GM18861 (cell line): ENCODE data around the gene RELB.

ENCODE experiments used
- ATAC-seq: cut with Tn5 transposase; IDR thresholded peaks from one replicate; pipeline ENCODE4 v1.9.1; 2021; ENCODE audit not compliant: unreplicated experiment

The RELB gene

GRCh38 chr19:45056831-45057230, 55.6 kb downstream of the RELB start:
- ATAC-seq, result no peak

DNA sequence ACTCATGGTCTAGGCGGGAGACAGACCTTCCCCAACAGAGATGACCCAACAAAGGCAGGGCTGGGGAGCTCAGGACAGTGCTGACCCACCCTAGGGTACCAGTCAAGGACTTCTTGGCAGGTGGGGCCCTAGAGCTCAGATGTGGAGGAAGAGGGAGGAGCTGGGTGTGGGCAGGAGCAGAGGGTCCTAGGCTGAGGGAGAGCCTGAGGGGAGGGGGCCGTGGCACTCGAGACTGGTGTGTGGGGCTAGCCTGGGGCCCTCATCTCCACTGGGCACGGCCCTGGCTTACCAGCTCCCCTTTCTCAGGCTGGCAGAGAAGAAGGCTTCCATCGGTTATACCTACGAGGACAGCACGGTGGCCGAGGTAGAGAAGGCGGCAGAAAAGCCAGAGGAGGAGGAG, 56.2 kb downstream of the RELB start:
- ATAC-seq, result no peak

DNA sequence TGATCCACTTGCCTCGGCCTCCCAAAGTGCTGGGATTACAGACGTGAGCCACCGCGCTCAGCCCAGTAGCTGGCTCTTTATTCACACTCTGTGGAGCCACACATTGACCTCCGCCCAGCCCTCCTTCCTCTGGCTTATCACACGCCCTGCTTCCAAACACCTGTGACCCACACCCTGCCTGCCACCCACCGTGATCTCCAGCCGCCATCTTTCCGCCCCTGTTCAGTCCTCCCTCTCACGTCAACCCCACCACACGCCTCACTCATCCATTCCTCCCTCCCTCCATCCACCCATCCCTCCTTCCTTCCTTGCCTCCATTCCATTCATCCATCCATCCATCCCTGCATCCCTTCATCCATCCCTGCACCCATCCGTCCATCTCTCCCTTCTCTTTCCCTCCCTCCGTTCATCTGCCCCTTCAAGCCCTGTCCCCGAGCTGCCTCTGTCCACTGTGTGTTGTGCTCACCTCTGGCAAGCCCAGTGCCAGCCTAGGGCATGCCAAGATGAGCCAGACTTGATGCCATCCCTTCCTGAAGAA, 57.4 kb downstream of the RELB start:
- no peak for ATAC-seq

GRCh38 chr19:45059258-45059965, 58.1 kb downstream of the RELB start:
- no peak for ATAC-seq

DNA sequence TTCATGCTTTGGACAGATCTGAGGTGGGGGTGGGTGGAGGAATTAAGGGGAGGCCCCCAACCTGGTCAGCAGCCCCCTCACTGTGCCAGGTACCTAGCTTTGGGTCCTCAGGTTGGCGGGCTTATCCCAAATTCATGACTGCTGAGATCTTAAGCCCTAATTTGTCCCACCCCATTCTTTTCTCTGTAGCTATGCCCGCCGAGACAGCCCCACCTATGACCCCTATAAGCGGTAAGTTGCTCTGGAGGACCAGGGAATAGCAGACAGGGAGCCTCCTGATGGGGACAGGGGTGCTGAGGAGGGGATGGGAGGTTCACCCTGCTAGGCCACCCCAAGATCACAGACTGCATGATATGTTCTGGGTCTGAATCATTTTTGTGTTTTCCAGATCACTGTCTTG, 60.7 kb downstream of the RELB start:
- no peak for ATAC-seq

GRCh38 chr19:45063851-45064801, 62.9 kb downstream of the RELB start:
- ATAC-seq, result no peak

DNA sequence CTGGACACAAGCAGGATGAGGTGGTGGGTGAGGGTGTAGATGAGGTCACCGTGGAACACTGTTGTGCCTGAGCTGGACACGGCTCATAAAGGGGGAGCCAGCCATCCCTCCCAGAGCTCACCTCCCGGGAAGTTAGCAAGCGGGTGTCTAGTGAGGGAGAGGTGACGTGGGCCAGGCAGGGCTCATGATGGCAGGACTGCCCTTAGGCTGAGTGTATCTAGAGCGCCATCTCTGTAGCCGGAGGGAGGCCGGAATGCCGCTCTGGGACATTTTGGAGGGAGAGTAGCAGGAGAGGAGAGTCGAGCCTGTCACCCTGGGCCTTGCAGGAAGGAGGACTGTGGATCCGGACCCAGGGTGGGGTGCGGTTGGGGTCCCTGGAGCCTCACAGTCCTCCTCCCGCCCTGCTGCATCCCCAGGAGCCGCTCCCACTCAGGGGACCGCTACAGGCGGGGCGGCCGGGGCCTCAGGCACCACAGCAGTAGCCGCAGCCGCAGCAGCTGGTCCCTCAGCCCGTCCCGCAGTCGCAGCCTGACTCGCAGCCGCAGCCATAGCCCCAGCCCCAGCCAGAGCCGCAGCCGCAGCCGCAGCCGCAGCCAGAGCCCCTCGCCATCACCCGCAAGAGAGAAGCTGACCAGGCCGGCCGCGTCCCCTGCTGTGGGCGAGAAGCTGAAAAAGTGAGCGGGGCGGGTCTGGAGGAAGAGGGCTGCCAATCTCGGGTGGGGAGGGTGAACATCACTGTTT, 65.8 kb downstream of the RELB start:
- ATAC-seq, result no peak

DNA sequence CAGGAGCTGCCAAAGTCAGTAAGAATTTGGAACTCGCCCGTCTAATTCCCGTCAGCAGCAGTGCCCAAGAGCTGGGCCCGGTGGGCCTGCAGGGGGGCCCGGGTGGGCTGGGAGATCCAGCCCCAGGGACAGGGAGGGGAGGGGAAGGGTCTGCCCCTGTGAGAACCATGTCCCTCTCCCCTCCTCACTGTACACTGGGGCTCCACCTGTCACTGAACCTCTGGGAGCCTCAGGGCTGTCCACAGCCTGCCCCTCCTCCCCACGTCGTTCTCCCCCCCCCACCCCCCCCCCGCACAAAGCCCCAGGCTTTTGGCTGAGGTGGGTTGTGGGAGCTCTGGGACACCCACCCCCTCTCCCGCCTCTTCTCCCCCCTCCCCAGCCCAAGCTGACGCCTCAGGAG, 66.8 kb downstream of the RELB start:
- no peak for ATAC-seq

DNA sequence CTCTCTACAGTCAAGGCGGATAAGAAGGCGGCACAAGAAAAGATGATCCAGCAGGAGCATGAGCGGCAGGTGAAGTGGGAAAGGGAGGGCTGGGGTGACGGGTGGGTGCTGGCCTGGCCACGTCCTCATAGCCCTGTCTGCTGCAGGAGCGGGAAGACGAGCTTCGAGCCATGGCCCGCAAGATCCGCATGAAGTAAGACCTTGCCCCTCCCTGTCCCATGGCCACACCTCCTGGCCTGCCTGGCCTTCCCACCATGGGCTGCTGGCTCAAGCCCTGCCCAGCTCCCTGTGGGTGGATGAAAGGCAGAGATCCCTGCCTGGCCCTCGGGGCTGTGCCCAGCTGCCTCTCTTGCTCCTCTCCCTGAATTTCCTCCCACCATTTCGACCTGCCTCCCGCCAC, 67.8 kb downstream of the RELB start:
- no peak for ATAC-seq

GRCh38 chr19:45070214-45070613, 69.0 kb downstream of the RELB start:
- ATAC-seq, result no peak

DNA sequence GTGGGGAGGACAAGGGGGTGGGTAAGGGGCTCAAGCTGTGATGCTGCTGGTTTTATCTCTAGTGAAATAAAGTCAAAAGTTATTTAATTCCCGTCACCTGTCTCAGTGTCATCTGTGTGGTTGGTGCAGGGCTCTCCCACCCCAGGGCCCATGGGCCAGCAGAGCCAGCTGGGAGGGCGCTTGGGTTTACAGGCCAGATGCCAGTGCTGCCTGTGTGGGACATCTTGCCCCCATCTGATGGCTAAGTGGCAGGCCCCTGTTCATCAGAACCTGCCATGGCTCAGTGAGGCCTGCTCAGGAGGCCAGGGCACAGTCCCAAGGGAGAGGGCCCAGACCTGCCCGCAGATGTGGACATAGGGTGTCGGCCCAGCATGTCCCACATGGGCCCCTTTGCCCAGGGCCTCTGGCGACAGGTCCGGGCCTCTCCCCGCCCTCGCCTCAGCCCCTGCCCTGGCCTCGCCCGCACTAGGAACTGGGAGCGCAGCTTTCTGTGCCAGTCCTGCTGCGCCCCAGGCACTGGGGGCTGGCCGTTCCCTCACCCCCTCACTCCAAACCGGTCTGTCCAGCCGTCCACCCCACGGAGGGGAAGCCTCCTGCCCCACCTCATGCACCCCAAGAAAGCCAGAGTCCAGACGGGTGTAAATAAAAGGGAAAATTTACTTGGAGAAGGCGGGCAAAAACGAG, 69.7 kb downstream of the RELB start:
- no peak for ATAC-seq

- no peak for ATAC-seq
Measured at GRCh38 chr19:45071545-45071938, 70.3 kb downstream of the RELB start.

- ATAC-seq, result no peak
Measured at GRCh38 chr19:45071969-45072790, 70.9 kb downstream of the RELB start.

DNA sequence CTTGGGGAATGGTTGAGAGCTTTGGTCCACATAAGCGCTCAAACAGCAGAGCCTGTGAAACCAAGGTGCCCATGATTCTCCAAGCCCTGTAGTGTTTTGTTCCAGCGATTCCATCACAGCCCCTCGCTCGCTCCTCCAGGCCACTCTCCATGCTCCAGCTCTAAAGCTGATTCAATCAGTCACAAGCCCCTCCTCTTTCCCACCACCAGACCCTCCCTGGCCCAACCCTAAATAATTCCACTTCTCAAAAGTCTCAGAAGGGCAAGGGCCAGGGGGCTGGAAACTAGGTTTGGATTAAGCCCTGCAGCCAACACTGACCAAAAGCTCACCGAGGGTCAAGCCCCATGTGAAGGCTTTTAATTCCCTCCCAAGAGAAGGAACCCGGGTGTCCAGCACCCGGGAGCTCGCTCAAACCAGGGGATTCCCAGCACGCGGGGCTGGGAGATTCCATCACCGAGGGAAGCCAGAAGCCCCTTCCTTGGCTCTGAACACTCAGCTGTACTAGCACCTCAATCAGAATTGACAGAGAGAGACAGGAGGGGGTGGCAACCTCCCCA, 73.6 kb downstream of the RELB start:
- peak; percentile 5 for ATAC-seq

- peak; percentile 42 for ATAC-seq
Measured at GRCh38 chr19:45075301-45076028, 74.2 kb downstream of the RELB start.

GRCh38 chr19:45076029-45076850, 75.0 kb downstream of the RELB start, which contains the start of gene ZNF296:
Gene ZNF296 (minus strand): TSS chr19:45076478. CDS start chr19:45076373, 105 bp downstream.
- peak; percentile 35 for ATAC-seq

- ATAC-seq, result no peak
Measured at GRCh38 chr19:45076851-45077730, 75.8 kb downstream of the RELB start.
